Fibroblast of gingiva (primary cell): ENCODE measurements around the gene GPC4.
A peak's percentile ranks its signal among the peaks of the same experiment; 100 is the strongest.

Experiments used
- DNase-seq: peaks from one replicate; pipeline ENCODE4 v3.0.0-alpha.2; 2011; ENCODE audit warnings: low read depth

The GPC4 gene

GRCh38 chrX:133415276-133416105 lies at the start of gene GPC4:
Gene GPC4 (minus strand): TSS chrX:133415489. CDS start chrX:133414965, 524 bp downstream.
- DNase-seq = peak; percentile 63

GRCh38 chrX:133461231-133461630 lies 45.9 kb upstream of the GPC4 start:
- no peak for DNase-seq

DNA sequence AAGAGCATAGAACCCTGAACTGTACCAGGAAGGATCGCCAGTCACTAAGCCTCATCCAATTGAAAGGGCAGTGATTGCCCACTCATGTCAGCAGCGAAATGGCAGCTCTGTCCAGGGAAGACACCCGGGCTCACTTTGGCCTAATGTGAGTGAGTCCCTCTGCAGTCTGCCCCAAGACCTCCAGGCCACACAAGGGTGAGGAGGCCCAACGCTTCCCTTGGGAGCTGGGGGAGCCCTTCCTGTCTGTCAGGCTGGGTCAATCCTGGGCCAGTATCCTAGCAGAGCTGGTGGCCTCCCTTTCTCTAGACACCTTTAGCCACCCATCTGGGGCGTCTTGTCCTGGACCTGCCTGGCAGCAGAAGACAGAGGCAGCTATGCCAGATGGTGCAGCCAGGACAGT lies 39.6 kb upstream of the GPC4 start:
- DNase-seq = no peak

- DNase-seq = no peak
Observed at GRCh38 chrX:133454491-133454914, 39.2 kb upstream of the GPC4 start.

DNA sequence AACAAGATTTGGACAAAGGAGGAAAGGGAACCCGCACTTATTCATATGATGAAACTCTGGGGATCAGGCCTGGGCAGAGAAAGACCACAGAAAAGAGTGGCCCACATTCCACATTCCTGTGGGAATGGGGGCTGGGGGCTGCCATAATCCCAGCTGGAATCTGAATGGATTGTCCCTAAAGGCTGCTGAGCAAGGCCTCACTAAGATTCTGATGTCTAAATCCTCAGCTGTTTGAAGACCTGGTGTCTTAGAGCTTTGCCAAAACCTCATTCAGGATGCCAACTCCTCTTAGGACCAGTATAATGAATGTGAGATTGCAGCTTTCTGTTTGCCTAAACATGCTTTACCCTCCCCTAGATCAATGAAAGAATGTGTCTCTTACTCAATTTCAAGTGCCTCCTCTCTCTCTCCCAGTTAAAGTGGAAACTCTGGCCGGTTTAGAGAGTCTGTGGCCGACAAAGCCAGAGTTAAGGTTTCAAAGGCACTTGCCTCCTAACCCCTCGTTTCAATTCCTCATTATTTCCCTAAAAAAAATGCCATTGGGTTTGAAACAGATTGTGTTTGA lies 33.3 kb upstream of the GPC4 start:
- peak; percentile 31 for DNase-seq

GRCh38 chrX:133444952-133445831 lies 29.9 kb upstream of the GPC4 start:
- DNase-seq = no peak

GRCh38 chrX:133444196-133444595 lies 28.9 kb upstream of the GPC4 start:
- peak; percentile 52 for DNase-seq

- DNase-seq = no peak
Observed at GRCh38 chrX:133440797-133441163, 25.5 kb upstream of the GPC4 start.

- DNase-seq = no peak
Observed at GRCh38 chrX:133440081-133440796, 24.9 kb upstream of the GPC4 start.

DNA sequence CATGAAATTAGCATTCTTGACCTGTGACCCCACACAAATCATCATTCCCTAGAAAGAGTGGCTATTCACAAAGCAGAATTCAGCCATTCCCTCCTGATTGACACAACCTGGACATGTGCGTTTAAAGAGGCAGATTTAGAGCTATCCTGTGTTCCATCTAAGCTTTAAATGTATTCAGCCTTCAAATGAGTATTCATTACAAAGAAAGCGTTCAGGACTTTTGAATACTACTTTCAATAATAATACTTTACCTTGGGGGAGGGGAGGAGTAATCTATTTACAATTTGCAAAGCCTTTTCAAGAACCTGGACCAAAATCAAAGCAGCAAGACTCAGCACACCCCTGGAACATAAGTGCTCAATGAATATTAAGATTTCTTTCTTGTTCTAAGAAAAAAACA lies 22.5 kb upstream of the GPC4 start:
- DNase-seq = no peak

- DNase-seq = no peak
Observed at GRCh38 chrX:133437356-133437755, 22.1 kb upstream of the GPC4 start.

DNA sequence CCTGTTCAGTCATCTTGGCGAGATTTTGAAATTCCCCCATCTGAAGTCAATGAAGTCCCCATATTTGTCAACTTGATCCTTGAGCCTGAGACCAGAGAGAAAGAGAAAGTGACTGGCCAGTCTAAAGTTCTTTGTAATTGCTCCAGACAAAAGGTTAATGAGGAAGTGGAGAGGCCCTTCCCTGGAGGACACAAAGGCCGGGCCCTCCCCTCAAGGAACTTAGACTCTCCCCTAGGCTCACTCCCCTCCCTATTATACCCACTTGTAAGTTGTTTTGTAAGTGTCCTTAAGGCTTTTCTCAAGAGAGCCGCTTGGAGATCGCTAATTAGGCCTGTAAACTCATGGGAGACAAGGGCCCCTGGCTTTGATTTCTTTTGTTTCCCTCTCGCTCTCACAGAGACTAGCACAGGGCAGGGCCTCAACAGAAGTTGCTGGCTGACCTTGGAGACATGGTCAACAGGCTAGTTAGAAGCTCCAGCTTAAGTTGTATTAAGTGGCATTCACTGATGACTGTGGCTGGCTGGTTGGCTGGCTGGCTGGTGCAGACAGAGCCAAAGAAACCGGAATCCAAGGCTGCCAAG lies 20.3 kb upstream of the GPC4 start:
- DNase-seq = no peak

GRCh38 chrX:133434197-133434820 lies 19.0 kb upstream of the GPC4 start:
- DNase-seq = no peak

GRCh38 chrX:133419911-133420310 lies 4.6 kb upstream of the GPC4 start:
- DNase-seq = no peak

DNA sequence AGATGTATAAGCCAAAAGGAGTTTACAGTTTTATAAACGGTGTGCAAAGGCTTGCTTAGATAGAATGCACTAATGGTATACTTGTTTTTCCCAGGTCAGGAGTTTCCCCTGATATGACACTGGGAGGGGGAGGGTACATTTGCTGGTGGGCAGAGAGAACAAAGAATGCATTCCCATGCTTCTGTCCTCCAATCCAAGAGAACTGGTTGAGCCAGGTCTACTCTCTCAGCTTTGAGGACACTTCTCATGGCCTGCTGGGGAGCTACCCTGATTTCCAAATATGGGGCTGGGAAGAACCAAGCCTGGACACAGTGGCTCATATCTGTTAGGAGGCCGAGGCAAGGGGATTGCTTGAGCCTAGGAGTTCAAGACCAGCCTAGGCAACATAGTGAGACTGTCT lies 3.3 kb upstream of the GPC4 start:
- DNase-seq = no peak

DNA sequence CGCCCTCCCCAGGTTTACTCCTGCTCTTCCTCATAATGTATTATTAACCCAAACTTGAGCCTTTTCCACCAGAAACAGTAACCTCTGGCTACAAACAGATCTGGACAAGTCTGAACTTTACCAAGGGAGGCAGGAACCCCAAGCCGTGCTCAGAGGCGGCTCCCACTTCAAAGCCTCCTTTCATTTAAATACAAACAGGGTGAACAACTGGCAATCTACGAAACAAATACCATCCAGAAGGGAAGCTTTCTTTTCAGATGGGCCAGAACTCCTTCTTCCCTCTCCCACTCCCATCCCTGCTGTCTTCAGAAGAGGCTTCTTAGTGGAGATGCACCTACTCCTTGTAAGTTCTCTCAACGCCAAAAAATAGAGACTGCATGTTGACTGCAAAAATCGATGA lies 2.1 kb upstream of the GPC4 start:
- DNase-seq = no peak

- peak; percentile 1 for DNase-seq
Observed at GRCh38 chrX:133414406-133415275, 648 bp downstream of the GPC4 start.

- DNase-seq = no peak
Observed at GRCh38 chrX:133413218-133413925, 1.9 kb downstream of the GPC4 start.

- no peak for DNase-seq
Observed at GRCh38 chrX:133412665-133413064, 2.6 kb downstream of the GPC4 start.

GRCh38 chrX:133412246-133412645 lies 3.0 kb downstream of the GPC4 start:
- peak; percentile 32 for DNase-seq
